ENCODE measurements around the gene ZNF221.

ZNF221 gene

GRCh38 chr19:43966079-43966694 lies 15.2 kb downstream of the ZNF221 start:
- H3K9me3 ChIP-seq (ENCODE audit: control insufficient read depth, insufficient read depth, low read length) = peaks cover 70% of the 10 kb centered on the region
- no peaks in the 10 kb centered on the region for H3K4me1 ChIP-seq (ENCODE audit: control insufficient read depth, insufficient read depth, low read length)
- H3K36me3 ChIP-seq (ENCODE audit: control insufficient read depth, insufficient read depth, low read length) = peaks cover 54% of the 10 kb centered on the region
- no peak overlapping the region for H3K9ac ChIP-seq (ENCODE audit: low read depth, low read length)
- no peaks in the 10 kb centered on the region for H3K27me3 ChIP-seq (ENCODE audit: control insufficient read depth, insufficient read depth, low read length)
- H3K4me3 ChIP-seq (ENCODE audit: low read depth, low read length) = no peak overlapping the region

- Histone ChIP-seq H3K9me3 (ENCODE audit: control insufficient read depth, insufficient read depth, low read length) (peaks cover 8% of the 10 kb centered on the region), H3K4me3 (ENCODE audit: low read depth, low read length) (no peak overlapping the region), H3K27me3 (ENCODE audit: control insufficient read depth, insufficient read depth, low read length) (no peaks in the 10 kb centered on the region), H3K36me3 (ENCODE audit: control insufficient read depth, insufficient read depth, low read length) (no peaks in the 10 kb centered on the region), H3K9ac (ENCODE audit: low read depth, low read length) (no peak overlapping the region), H3K4me1 (ENCODE audit: control insufficient read depth, insufficient read depth, low read length) (no peaks in the 10 kb centered on the region)
Observed at GRCh38 chr19:43976732-43977131, 25.7 kb downstream of the ZNF221 start.

- Histone ChIP-seq H3K4me3 (ENCODE audit: low read depth, low read length) (no peak overlapping the region), H3K9ac (ENCODE audit: low read depth, low read length) (no peak overlapping the region)
Observed at GRCh38 chr19:43983544-43983911, 32.5 kb downstream of the ZNF221 start.

GRCh38 chr19:43983912-43984686 lies 33.1 kb downstream of the ZNF221 start, which contains the start of gene ZNF155:
Gene ZNF155, plus strand, starts transcription at chr19:43984188. Its CDS starts 4,356 bp downstream, at chr19:43988544.
- no peaks in the 10 kb centered on the region for H3K36me3 ChIP-seq (ENCODE audit: control insufficient read depth, insufficient read depth, low read length)
- H3K9me3 ChIP-seq (ENCODE audit: control insufficient read depth, insufficient read depth, low read length) = no peaks in the 10 kb centered on the region
- no peaks in the 10 kb centered on the region for H3K27me3 ChIP-seq (ENCODE audit: control insufficient read depth, insufficient read depth, low read length)
- H3K4me3 ChIP-seq (ENCODE audit: low read depth, low read length) = peak within 1 kb of the TSS; percentile 86
- H3K9ac ChIP-seq (ENCODE audit: low read depth, low read length) = peak within 1 kb of the TSS; percentile 41
- H3K4me1 ChIP-seq (ENCODE audit: control insufficient read depth, insufficient read depth, low read length) = no peaks in the 10 kb centered on the region

More at GRCh38 chr19:43983544-43983911, 32.5 kb downstream of the ZNF221 start:
- Histone ChIP-seq H3K36me3 (ENCODE audit: control insufficient read depth, insufficient read depth, low read length) (no peaks in the 10 kb centered on the region), H3K27me3 (ENCODE audit: control insufficient read depth, insufficient read depth, low read length) (no peaks in the 10 kb centered on the region), H3K4me1 (ENCODE audit: control insufficient read depth, insufficient read depth, low read length) (no peaks in the 10 kb centered on the region), H3K9me3 (ENCODE audit: control insufficient read depth, insufficient read depth, low read length) (no peaks in the 10 kb centered on the region)

- Histone ChIP-seq H3K9me3 (ENCODE audit: control insufficient read depth, insufficient read depth, low read length) (no peaks in the 10 kb centered on the region), H3K9ac (ENCODE audit: low read depth, low read length) (peak overlapping the region; percentile 41), H3K36me3 (ENCODE audit: control insufficient read depth, insufficient read depth, low read length) (no peaks in the 10 kb centered on the region), H3K4me1 (ENCODE audit: control insufficient read depth, insufficient read depth, low read length) (no peaks in the 10 kb centered on the region), H3K4me3 (ENCODE audit: low read depth, low read length) (peak overlapping the region; percentile 86), H3K27me3 (ENCODE audit: control insufficient read depth, insufficient read depth, low read length) (no peaks in the 10 kb centered on the region)
Observed at GRCh38 chr19:43984687-43985000, 33.6 kb downstream of the ZNF221 start.

- H3K9ac ChIP-seq (ENCODE audit: low read depth, low read length) = no peak overlapping the region
- no peaks in the 10 kb centered on the region for H3K27me3 ChIP-seq (ENCODE audit: control insufficient read depth, insufficient read depth, low read length)
- no peaks in the 10 kb centered on the region for H3K4me1 ChIP-seq (ENCODE audit: control insufficient read depth, insufficient read depth, low read length)
- no peaks in the 10 kb centered on the region for H3K9me3 ChIP-seq (ENCODE audit: control insufficient read depth, insufficient read depth, low read length)
- no peaks in the 10 kb centered on the region for H3K36me3 ChIP-seq (ENCODE audit: control insufficient read depth, insufficient read depth, low read length)
- no peak overlapping the region for H3K4me3 ChIP-seq (ENCODE audit: low read depth, low read length)
Observed at GRCh38 chr19:43997631-43998290, 46.7 kb downstream of the ZNF221 start.

- Histone ChIP-seq H3K36me3 (ENCODE audit: control insufficient read depth, insufficient read depth, low read length) (no peaks in the 10 kb centered on the region), H3K9me3 (ENCODE audit: control insufficient read depth, insufficient read depth, low read length) (no peaks in the 10 kb centered on the region), H3K4me1 (ENCODE audit: control insufficient read depth, insufficient read depth, low read length) (no peaks in the 10 kb centered on the region), H3K27me3 (ENCODE audit: control insufficient read depth, insufficient read depth, low read length) (no peaks in the 10 kb centered on the region), H3K9ac (ENCODE audit: low read depth, low read length) (no peak overlapping the region), H3K4me3 (ENCODE audit: low read depth, low read length) (peak overlapping the region; percentile 91)
Observed at GRCh38 chr19:44002212-44002565, 51.2 kb downstream of the ZNF221 start.

- Histone ChIP-seq H3K4me3 (ENCODE audit: low read depth, low read length) (peak within 1 kb of the TSS; percentile 91), H3K9me3 (ENCODE audit: control insufficient read depth, insufficient read depth, low read length) (no peaks in the 10 kb centered on the region), H3K36me3 (ENCODE audit: control insufficient read depth, insufficient read depth, low read length) (no peaks in the 10 kb centered on the region), H3K4me1 (ENCODE audit: control insufficient read depth, insufficient read depth, low read length) (no peaks in the 10 kb centered on the region), H3K27me3 (ENCODE audit: control insufficient read depth, insufficient read depth, low read length) (no peaks in the 10 kb centered on the region), H3K9ac (ENCODE audit: low read depth, low read length) (peak within 1 kb of the TSS; percentile 28)
Observed at GRCh38 chr19:44002566-44003460, 51.8 kb downstream of the ZNF221 start, which contains the start of gene ZNF230. Gene ZNF230, plus strand, starts transcription at chr19:44002957. Its CDS starts 4,122 bp downstream, at chr19:44007079.

GRCh38 chr19:44003461-44004009 lies 52.5 kb downstream of the ZNF221 start:
- H3K36me3 ChIP-seq (ENCODE audit: control insufficient read depth, insufficient read depth, low read length) = peaks cover 6% of the 10 kb centered on the region
- no peaks in the 10 kb centered on the region for H3K4me1 ChIP-seq (ENCODE audit: control insufficient read depth, insufficient read depth, low read length)
- peak overlapping the region; percentile 91 for H3K4me3 ChIP-seq (ENCODE audit: low read depth, low read length)
- H3K9ac ChIP-seq (ENCODE audit: low read depth, low read length) = peak overlapping the region; percentile 28
- no peaks in the 10 kb centered on the region for H3K27me3 ChIP-seq (ENCODE audit: control insufficient read depth, insufficient read depth, low read length)
- H3K9me3 ChIP-seq (ENCODE audit: control insufficient read depth, insufficient read depth, low read length) = no peaks in the 10 kb centered on the region

- Histone ChIP-seq H3K9ac (ENCODE audit: low read depth, low read length) (no peak overlapping the region), H3K4me3 (ENCODE audit: low read depth, low read length) (no peak overlapping the region), H3K27me3 (ENCODE audit: control insufficient read depth, insufficient read depth, low read length) (no peaks in the 10 kb centered on the region), H3K36me3 (ENCODE audit: control insufficient read depth, insufficient read depth, low read length) (peaks cover 28% of the 10 kb centered on the region), H3K4me1 (ENCODE audit: control insufficient read depth, insufficient read depth, low read length) (no peaks in the 10 kb centered on the region), H3K9me3 (ENCODE audit: control insufficient read depth, insufficient read depth, low read length) (peaks cover 2% of the 10 kb centered on the region)
Observed at GRCh38 chr19:44005973-44006372, 54.9 kb downstream of the ZNF221 start.

- Histone ChIP-seq H3K9me3 (ENCODE audit: control insufficient read depth, insufficient read depth, low read length) (peaks cover 2% of the 10 kb centered on the region), H3K9ac (ENCODE audit: low read depth, low read length) (no peak overlapping the region), H3K36me3 (ENCODE audit: control insufficient read depth, insufficient read depth, low read length) (peaks cover 30% of the 10 kb centered on the region), H3K4me3 (ENCODE audit: low read depth, low read length) (no peak overlapping the region), H3K27me3 (ENCODE audit: control insufficient read depth, insufficient read depth, low read length) (no peaks in the 10 kb centered on the region), H3K4me1 (ENCODE audit: control insufficient read depth, insufficient read depth, low read length) (no peaks in the 10 kb centered on the region)
Observed at GRCh38 chr19:44007473-44007872, 56.4 kb downstream of the ZNF221 start.
